ENCODE data around the gene ZFAND3. TPM values are rescaled to one million over a fixed set of nuclear protein-coding genes. Genes with fewer than 3 reads are reported as not detected.
"Not testable (repeated sequence)": the region's sequence is repeated elsewhere in the genome, so short reads cannot be mapped to it uniquely, and the experiment has no call there.

ZFAND3 gene
- total and polyA plus RNA-seq, 10 donors, result 9.3 to 63.7 (median 49.9) TPM

GRCh38 chr6:37889486-37889885, 70.0 kb downstream of the ZFAND3 start:
- intact Hi-C loops (cut with DNase I; ENCODE audit: low total_unique reads), result no loop called here
- Histone ChIP-seq H3K36me3 (peaks cover 0 to 10% (median 3%) of the 10 kb centered on the region in 6 donors), H3K27ac (no peak overlapping the region), H3K9me3 (peaks cover 0 to 12% (median 7%) of the 10 kb centered on the region in 8 donors), H3K4me3 (no peak overlapping the region), H3K27me3 (replicated peaks in 1 of 7) (no peaks in the 10 kb centered on the region), H3K4me1 (peaks cover 3 to 78% (median 17%) of the 10 kb centered on the region in 6 donors)
- no peak for DNase-seq
- no peak for TF ChIP-seq CTCF (IDR thresholded peaks at IDR 0.05 in 8 of 11, conservative IDR thresholded peaks at IDR 0.05 in 3 of 11)
- no peak for TF ChIP-seq POLR2AphosphoS5 (IDR thresholded peaks at IDR 0.05)
- no peak for TF ChIP-seq POLR2A (IDR thresholded peaks at IDR 0.05)

DNA sequence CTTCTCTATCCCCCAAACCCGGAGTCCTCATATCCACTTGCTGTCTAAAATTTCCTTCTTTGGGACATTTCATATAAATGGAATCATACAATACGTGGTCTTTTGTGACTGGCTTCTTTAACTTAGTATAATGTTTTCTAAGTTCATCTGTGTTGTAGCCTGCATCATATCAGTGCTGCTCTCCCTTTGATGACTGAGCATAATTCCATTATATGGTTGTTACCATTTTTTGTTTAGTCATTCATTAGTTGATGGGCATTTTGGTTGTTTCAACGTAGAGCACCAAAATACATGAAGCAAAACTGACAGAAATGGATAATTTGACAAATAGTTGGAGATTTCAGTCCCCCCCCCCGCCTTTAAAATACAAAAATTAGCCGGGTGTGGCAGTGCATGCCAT, 71.5 kb downstream of the ZFAND3 start:
- intact Hi-C loops (cut with DNase I; ENCODE audit: low total_unique reads), result no loop called here
- Histone ChIP-seq H3K4me1 (peaks cover 3 to 71% (median 18%) of the 10 kb centered on the region in 6 donors), H3K4me3 (no peak overlapping the region), H3K27me3 (replicated peaks in 1 of 7) (no peaks in the 10 kb centered on the region), H3K36me3 (peaks cover 0 to 11% (median 3%) of the 10 kb centered on the region in 6 donors), H3K9me3 (peaks cover 0 to 17% (median 15%) of the 10 kb centered on the region in 8 donors), H3K27ac (no peak overlapping the region)
- TF ChIP-seq POLR2A (IDR thresholded peaks at IDR 0.05), result no peak
- TF ChIP-seq CTCF (IDR thresholded peaks at IDR 0.05 in 8 of 11, conservative IDR thresholded peaks at IDR 0.05 in 3 of 11), result no peak
- no peak for TF ChIP-seq POLR2AphosphoS5 (IDR thresholded peaks at IDR 0.05)
- 80 to 96% (median 93%) methylated on average over 5 of the region's 5 CpGs for WGBS, 5 donors
- DNase-seq, result no peak

GRCh38 chr6:37893257-37893656, 73.7 kb downstream of the ZFAND3 start:
- H3K27me3 ChIP-seq (replicated peaks in 1 of 7), result no peaks in the 10 kb centered on the region
- TF ChIP-seq POLR2AphosphoS5 (IDR thresholded peaks at IDR 0.05), result no peak
- no peak for TF ChIP-seq CTCF (IDR thresholded peaks at IDR 0.05 in 8 of 11, conservative IDR thresholded peaks at IDR 0.05 in 3 of 11)
- intact Hi-C loops (cut with DNase I; ENCODE audit: low total_unique reads), result no loop called here
- DNase-seq, result no peak
- peaks cover 0 to 11% (median 3%) of the 10 kb centered on the region in 6 donors for H3K36me3 ChIP-seq
- H3K9me3 ChIP-seq, result peaks cover 0 to 17% (median 15%) of the 10 kb centered on the region in 8 donors
- H3K4me1 ChIP-seq, result peaks cover 3 to 51% (median 14%) of the 10 kb centered on the region in 6 donors
- H3K4me3 ChIP-seq, result no peak overlapping the region
- WGBS, 5 donors, result 39 to 74% (median 67%) methylated on average over 3 of the region's 3 CpGs
- no peak overlapping the region for H3K27ac ChIP-seq

DNA sequence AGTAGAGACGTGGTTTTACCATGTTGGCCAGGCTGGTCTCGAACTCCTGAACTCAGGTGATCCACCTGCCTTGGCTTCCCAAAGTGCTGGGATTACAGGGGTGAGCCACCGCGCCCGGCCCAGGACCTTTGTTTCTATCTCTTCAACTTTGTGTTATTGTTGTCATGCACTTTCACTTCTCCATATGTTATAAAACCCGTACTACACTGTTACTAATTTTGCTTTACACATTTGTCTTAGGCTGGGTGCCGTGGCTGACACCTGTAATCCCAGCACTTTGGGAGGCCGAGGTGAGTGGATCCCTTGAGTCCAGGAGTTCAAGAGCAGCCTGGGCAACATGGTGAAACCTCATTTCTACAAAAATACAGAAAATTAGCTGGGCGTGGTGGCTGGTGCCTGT, 74.2 kb downstream of the ZFAND3 start:
- intact Hi-C loops (cut with DNase I; ENCODE audit: low total_unique reads); H3K27me3 ChIP-seq (replicated peaks in 1 of 7); H3K4me3 ChIP-seq; DNase-seq: not testable (repeated sequence)
- H3K36me3 ChIP-seq, result peaks cover 0 to 11% (median 3%) of the 10 kb centered on the region in 6 donors
- 74 to 85% (median 79%) methylated on average over 9 of the region's 9 CpGs for WGBS, 5 donors
- H3K4me1 ChIP-seq, result peaks cover under 1 to 46% (median 11%) of the 10 kb centered on the region in 6 donors
- peak overlapping the region in 1 of 8 donors; percentile 29 for H3K27ac ChIP-seq
- peaks cover 0 to 17% (median 15%) of the 10 kb centered on the region in 8 donors for H3K9me3 ChIP-seq

GRCh38 chr6:37894585-37894984, 75.1 kb downstream of the ZFAND3 start:
- H3K9me3 ChIP-seq, result peaks cover 0 to 17% (median 15%) of the 10 kb centered on the region in 8 donors
- DNase-seq, result no peak
- no peak for TF ChIP-seq CTCF (IDR thresholded peaks at IDR 0.05 in 8 of 11, conservative IDR thresholded peaks at IDR 0.05 in 3 of 11)
- no peak for TF ChIP-seq POLR2A (IDR thresholded peaks at IDR 0.05)
- TF ChIP-seq POLR2AphosphoS5 (IDR thresholded peaks at IDR 0.05), result no peak
- WGBS, 5 donors, result 95 to 98% (median 97%) methylated on average over 5 of the region's 5 CpGs
- H3K36me3 ChIP-seq, result peaks cover 0 to 11% (median 3%) of the 10 kb centered on the region in 6 donors
- peaks cover 0 to 42% (median 8%) of the 10 kb centered on the region in 6 donors for H3K4me1 ChIP-seq
- H3K27me3 ChIP-seq (replicated peaks in 1 of 7), result no peaks in the 10 kb centered on the region
- H3K4me3 ChIP-seq, result no peak overlapping the region
- no peak overlapping the region for H3K27ac ChIP-seq
- intact Hi-C loops (cut with DNase I; ENCODE audit: low total_unique reads), result no loop called here

All from spleen (tissue), 11 donors.